Retinal pigment epithelial cell (primary cell): ENCODE data around the gene EGFR.

Source experiments
- DNase-seq: peaks from one replicate; pipeline ENCODE4 v3.0.0-alpha.2; 2010; ENCODE audit warnings: low read depth
- H3K4me3 ChIP-seq: 2 replicates; pipeline ENCODE4 v1.5.1; 2011; ENCODE audit warnings: mild to moderate bottlenecking, low read length, control low read depth, moderate library complexity
- TF ChIP-seq, protein P1 (sequence below): conservative IDR thresholded peaks from 2 replicates; pipeline ENCODE4 v1.5.1; 2011; ENCODE audit warnings: low read depth, low read length, control low read depth, inconsistent platforms

Gene EGFR

DNA sequence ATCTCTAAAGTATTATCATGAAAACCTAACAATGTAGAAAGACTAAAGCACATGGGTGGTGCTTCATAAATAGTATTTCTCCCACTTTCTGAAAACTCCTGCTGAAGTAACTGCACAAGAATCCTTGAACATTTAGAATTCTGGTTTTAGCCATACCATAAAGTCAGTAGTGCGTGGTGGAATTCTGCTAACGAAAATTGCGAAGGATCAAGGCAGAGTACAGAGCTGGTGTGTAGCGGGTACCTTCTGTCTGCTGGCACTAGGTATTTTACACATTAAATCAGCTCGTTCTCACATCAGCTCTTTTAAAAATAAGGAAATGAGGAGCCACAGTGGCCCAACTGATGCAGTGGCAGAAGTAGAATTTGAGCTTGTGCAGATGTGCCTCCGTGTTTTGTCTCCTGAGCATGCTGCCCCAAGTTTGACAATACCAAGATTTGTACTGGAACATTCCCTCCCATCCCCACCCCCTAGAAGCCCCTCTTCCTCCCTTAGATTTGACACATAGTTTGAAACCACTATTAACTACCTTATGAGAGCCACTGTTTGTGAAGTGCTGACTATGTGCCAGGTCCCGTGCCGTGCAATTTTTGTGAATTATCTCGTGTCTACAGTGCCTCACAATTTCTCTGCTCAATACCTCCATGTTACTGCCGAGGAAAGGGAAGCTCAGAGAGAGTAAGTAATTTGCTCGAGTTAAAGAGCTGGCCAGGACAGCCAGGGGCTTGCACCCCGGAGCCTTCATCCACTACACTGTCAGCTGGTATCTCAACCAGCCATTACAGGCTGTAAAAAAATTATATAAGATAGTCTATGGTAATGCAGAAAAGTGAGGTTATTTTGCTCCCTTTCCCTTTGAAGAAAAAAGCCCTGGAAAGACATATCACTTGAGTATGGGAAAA lies 66.9 kb downstream of the EGFR start:
- no peak for DNase-seq
- TF ChIP-seq, protein P1, sequence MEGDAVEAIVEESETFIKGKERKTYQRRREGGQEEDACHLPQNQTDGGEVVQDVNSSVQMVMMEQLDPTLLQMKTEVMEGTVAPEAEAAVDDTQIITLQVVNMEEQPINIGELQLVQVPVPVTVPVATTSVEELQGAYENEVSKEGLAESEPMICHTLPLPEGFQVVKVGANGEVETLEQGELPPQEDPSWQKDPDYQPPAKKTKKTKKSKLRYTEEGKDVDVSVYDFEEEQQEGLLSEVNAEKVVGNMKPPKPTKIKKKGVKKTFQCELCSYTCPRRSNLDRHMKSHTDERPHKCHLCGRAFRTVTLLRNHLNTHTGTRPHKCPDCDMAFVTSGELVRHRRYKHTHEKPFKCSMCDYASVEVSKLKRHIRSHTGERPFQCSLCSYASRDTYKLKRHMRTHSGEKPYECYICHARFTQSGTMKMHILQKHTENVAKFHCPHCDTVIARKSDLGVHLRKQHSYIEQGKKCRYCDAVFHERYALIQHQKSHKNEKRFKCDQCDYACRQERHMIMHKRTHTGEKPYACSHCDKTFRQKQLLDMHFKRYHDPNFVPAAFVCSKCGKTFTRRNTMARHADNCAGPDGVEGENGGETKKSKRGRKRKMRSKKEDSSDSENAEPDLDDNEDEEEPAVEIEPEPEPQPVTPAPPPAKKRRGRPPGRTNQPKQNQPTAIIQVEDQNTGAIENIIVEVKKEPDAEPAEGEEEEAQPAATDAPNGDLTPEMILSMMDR, result no peak
- peak overlapping the region; percentile 34 for H3K4me3 ChIP-seq

DNA sequence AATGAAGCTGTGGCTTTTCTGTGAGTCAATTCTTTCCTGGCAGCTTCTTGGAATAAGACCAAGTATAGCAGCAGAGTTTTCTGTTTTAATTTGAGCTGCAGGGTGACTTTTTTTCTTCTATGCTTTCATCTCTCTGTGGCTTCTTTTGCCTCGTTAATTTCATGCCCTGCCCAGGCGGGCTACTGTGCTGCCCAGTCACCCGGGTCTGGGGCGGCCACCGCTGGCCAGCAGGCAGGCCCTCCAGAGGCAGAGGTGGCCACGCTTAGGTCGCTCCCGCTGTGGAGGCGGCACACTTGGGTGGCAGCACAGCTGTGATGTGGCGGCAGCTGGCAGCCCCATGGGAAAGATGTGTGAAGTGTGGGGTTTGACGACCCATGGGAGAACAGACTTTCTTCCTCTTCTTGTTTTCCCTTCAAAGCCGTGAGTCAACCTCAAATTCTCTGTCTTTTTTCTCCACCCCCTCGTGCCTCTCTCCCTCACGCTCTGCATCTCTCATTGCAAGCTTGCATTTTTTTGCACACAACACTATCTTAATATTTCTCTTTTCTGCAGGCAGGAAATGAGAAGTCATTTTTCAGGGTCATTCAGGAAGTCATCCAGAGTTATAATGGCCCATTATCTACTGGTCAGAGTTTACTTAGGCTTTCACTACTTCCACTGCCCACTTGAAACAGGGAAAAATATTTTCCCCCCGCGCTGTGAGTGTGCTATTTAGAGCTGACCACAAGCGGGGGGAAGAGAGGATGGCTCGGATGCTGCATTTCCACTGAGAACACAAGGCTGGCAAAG lies 67.8 kb downstream of the EGFR start:
- TF ChIP-seq, protein P1, result no peak
- peak overlapping the region; percentile 34 for H3K4me3 ChIP-seq
- DNase-seq, result peak; percentile 77

DNA sequence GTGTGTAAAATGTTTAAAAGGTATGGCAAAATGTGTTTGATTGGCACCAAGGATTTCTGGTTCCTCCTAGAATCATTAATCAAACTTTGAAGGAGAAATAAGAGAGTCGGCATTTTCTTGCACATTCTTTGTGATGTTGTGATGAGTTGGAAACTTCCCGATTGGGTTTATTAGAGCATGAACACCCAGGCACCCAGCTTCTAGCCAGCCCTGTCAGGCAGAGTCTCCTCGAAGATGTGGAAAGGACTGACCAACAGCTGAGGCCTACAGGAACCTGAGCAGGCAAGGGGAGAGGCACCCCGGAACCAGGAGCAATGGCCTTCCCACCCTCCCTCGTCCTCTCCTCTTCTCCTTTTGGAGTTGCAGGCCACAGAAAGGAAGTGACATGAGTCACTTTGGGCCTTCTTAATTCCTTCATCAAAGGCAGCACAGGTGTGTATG lies 68.7 kb downstream of the EGFR start:
- H3K4me3 ChIP-seq, result no peak overlapping the region
- TF ChIP-seq, protein P1, result no peak

DNA sequence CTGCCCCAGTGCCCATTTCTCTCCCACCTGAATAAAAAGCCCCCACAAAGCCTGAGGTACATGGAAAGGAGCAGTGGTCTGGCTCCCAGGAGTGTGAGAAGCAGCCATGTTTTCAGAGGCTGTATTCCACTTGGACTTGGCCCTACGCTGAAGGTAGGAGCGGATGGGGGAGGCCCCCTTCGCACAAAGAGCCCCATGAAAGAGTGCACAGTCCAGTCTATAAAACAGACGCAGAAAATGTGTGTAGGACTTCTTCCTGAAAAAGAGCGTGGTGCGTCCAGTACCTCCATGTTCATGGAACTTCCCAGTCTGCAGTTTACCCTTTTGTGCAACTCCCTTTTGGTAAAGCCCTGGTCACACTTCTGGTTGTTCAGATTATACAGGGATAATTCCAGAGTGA lies 69.3 kb downstream of the EGFR start:
- TF ChIP-seq, protein P1, result no peak
- H3K4me3 ChIP-seq, result no peak overlapping the region
- no peak for DNase-seq

More for the DNA sequence above, 68.7 kb downstream of the EGFR start:
- no peak for DNase-seq

DNA sequence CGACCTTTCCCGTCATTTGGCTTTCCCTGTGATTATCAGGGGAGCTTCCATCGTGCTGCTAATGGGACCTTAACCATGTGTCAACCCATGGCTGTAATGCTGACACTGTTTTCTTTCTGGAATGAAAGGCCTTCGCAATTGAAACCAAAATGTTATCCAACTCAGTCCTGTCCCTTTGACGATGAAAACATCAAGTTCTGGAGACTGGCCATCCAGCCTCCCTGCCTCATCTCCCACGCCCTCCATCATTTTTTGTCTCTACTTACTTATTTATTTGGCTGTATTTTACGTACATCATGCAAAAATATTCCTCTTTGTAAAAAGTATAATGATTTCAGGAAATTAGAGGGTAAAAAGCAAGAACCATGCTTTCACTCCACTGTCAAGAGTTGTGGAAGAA lies 69.8 kb downstream of the EGFR start:
- no peak for DNase-seq
- H3K4me3 ChIP-seq, result no peak overlapping the region
- TF ChIP-seq, protein P1, result no peak

DNA sequence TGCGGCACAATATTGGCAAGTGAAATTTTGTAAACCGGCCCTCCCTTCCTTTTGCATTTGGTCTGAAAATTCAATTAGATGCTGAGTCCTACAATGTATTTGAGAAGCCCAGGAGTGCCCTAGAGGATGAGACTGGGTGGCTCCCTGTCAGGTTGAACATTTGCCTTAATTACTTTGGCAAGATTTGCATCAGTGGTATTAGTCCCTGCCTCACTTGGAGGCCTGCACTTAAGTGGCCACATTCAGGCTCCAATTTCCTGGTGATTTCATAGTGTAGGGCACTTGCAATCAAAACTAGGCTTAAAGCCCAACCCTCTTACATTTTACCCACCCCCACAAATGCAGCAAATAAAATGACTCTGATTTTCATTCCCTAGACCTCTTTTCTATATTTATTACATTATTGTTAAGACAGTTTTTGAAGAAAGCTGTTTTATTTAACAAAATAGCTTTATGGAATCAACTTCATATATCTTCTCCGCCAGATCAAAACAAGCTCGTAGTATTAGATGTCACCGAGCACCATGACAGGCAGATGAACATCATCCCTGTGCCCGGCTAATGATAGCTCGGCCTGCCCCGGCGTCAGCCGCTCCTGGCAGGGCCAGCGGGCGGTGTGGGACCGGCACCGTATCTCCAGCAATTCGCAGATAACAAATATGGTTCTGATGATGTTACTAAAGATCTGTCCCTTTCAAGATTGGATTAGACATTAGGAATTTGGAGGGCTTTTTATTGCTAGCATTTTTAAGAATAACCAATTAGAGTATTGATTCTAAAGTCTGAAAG lies 73.6 kb downstream of the EGFR start:
- TF ChIP-seq, protein P1, result no peak
- H3K4me3 ChIP-seq, result no peak overlapping the region
- DNase-seq, result no peak
